ENCODE results near the gene CCDC78.
"Not testable (repeated sequence)": the region's sequence is repeated elsewhere in the genome, so short reads cannot be mapped to it uniquely, and the experiment has no call there.

Gene CCDC78

GRCh38 chr16:764184-764750 is 38.0 kb upstream of the CCDC78 start:
- H3K27ac Mint-ChIP-seq: no peak overlapping the region
- DNase-seq: no peak
- no peaks in the 10 kb centered on the region for H3K9me3 Mint-ChIP-seq
- no peaks in the 10 kb centered on the region for H3K4me1 Mint-ChIP-seq (ENCODE audit: low read depth)
- no peak overlapping the region for H3K4me3 Mint-ChIP-seq
- H3K36me3 Mint-ChIP-seq (ENCODE audit: low read depth): no peaks in the 10 kb centered on the region
- H3K27me3 Mint-ChIP-seq: no peaks in the 10 kb centered on the region

DNA sequence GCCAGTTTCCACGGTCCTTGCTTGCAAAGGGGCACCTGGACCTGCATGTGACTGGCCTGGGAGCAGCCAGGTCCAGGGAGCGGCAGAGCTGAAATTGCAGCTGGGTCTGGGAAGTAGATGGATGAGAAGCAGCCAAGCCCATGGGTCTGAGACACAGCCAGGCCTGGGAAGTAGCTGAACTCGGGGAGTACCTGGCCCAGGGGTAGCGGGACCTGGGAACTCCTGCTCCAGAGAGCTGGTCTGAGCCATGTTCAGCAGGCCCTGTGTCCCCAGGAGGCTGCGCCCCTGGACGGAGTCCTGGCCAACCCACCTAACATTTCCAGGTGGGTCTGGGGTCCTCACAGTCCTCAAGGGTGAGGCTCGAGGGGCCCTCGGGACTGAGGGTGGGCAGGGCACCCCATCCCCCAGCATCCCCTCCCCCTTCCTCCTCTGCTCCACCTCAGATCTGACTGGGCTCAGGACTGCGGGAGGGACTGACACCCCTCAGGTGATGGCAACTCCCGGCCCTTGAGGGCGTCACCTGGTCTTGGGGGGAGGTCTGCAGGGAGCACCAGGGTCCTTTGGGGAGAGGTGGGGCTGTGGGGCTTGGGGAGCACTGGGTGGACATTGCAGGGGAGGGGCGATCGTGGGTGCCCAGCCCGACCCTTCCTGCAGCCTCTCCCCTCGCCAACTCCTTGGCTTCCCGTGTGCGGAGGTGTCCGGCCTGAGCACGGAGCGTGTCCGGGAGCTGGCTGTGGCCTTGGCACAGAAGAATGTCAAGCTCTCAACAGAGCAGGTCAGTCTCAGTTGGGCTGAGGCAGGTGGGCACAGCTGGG is 37.3 kb upstream of the CCDC78 start:
- Mint-ChIP-seq H3K27ac (no peak overlapping the region), H3K27me3 (no peaks in the 10 kb centered on the region), H3K4me1 (ENCODE audit: low read depth) (no peaks in the 10 kb centered on the region), H3K36me3 (ENCODE audit: low read depth) (no peaks in the 10 kb centered on the region), H3K9me3 (no peaks in the 10 kb centered on the region), H3K4me3 (no peak overlapping the region)
- DNase-seq: no peak

DNA sequence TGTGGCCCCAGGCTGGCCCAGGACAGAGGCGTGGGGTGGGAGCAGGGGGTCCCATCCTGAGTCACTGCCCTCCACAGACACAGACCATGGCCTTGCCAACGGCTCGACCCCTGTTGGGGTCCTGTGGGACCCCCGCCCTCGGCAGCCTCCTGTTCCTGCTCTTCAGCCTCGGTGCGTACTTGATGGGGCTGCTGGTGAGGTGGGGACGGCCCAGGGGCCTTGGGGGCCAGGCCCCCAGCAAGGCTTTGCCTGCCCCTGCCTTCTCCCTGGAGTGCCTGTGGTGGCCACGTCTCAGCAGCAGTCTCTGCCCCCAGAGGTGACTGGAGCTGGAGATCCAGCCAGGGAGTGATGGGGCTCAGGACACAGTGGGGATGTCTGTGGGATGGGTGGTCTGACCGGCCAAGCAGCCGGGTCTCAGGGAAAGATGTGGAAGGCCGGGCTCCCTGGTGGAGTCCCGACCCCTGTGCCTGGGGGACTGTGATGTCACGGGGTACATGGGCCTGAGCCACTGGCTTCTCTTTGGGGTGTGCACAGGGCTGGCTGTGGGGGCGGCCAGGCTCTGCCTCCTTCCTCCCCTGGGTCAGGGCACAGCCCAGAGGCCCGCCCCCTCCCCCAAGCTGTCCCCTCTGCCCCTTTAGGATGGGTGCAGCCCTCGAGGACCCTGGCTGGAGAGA is 36.5 kb upstream of the CCDC78 start:
- Mint-ChIP-seq H3K4me3 (no peak overlapping the region), H3K27me3 (no peaks in the 10 kb centered on the region), H3K36me3 (ENCODE audit: low read depth) (no peaks in the 10 kb centered on the region), H3K27ac (no peak overlapping the region), H3K4me1 (ENCODE audit: low read depth) (no peaks in the 10 kb centered on the region), H3K9me3 (no peaks in the 10 kb centered on the region)
- DNase-seq: no peak

DNA sequence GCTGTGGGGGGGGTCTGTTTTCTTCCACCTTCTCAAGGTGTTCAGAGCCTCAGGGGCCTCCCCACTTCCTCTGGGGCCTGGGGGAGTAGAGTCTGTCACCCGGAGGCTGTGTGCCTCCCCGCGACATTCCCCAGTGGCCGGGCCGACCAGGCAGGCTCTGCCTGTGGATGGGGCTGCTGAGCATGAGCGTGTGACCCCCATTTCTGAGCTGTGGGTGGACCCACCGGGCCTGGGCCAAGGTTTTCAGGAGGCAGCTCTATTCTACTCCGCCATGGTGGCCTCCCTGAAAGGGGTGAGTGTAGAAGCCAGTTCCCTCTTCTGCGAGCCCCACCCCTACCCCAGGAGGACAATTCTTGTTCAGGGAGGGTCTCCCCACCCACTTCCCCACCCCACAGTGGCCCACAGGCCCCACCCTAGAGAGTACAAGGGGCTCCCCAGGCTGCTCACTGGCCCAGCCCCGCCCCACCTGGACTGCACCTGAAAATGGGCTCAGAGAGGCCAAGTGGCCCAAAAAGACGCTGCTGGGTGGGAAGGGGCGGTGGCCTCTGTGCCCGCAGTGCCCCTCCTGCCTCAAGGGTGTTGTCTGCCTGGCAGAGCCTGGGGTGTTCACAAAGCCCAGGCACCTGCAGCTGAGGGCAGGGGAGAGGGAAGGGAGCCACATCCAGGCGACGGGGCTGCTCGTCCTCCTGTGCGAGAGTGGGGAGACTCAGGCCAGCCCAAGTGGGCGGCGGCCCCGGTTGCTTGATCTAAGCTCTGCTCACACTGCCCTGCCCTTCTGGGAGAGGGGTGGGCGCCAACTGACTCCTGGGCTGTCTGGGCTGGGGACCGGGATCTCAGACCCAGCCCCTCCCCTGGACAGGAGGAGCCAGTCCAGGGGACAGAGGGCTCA is 35.6 kb upstream of the CCDC78 start:
- Mint-ChIP-seq H3K4me3 (no peak overlapping the region), H3K27ac (no peak overlapping the region), H3K9me3 (no peaks in the 10 kb centered on the region), H3K4me1 (ENCODE audit: low read depth) (peaks cover 1% of the 10 kb centered on the region), H3K27me3 (no peaks in the 10 kb centered on the region), H3K36me3 (ENCODE audit: low read depth) (no peaks in the 10 kb centered on the region)
- DNase-seq: no peak

GRCh38 chr16:760545-761343 is 34.5 kb upstream of the CCDC78 start, which contains the start of gene MSLN:
Gene MSLN, plus strand, starts transcription at chr16:760734. Its CDS starts 1,947 bp downstream, at chr16:762681.
- Mint-ChIP-seq H3K4me1 (ENCODE audit: low read depth) (peaks cover 5% of the 10 kb centered on the region), H3K9me3 (peaks cover 4% of the 10 kb centered on the region), H3K4me3 (no peak within 1 kb of the TSS), H3K36me3 (ENCODE audit: low read depth) (no peaks in the 10 kb centered on the region), H3K27ac (no peak within 1 kb of the TSS), H3K27me3 (peaks cover 4% of the 10 kb centered on the region)
- no peak for DNase-seq

GRCh38 chr16:760065-760464 is 33.8 kb upstream of the CCDC78 start:
- no peak for DNase-seq
- Mint-ChIP-seq H3K4me3 (no peak overlapping the region), H3K27me3 (peaks cover 4% of the 10 kb centered on the region), H3K36me3 (ENCODE audit: low read depth) (no peaks in the 10 kb centered on the region), H3K27ac (no peak overlapping the region), H3K4me1 (ENCODE audit: low read depth) (peaks cover 5% of the 10 kb centered on the region), H3K9me3 (peaks cover 4% of the 10 kb centered on the region)

GRCh38 chr16:759110-759910 is 33.1 kb upstream of the CCDC78 start:
- DNase-seq: no peak
- H3K4me3 Mint-ChIP-seq: no peak overlapping the region
- H3K27ac Mint-ChIP-seq: no peak overlapping the region
- H3K27me3 Mint-ChIP-seq: peaks cover 4% of the 10 kb centered on the region
- peaks cover 4% of the 10 kb centered on the region for H3K9me3 Mint-ChIP-seq
- no peaks in the 10 kb centered on the region for H3K36me3 Mint-ChIP-seq (ENCODE audit: low read depth)
- peaks cover 6% of the 10 kb centered on the region for H3K4me1 Mint-ChIP-seq (ENCODE audit: low read depth)

DNA sequence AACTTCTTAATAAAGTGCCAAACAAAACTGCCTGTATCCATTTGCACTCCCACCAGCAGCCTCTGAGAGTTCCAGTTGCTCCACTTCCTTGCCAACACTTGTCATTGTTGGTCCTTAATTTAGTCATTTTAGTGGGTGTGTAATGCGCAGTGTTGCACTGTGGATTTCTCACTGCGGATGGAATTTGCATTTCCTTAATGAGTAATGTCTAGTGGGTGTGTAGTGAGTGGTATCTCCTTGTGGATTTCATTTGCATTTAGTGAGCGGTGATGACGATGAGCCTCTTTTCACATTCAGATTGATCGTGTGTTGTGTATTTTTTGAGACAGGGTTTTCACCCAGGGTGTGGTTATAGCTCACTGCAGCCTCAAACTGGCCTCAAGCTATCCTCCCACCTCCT is 30.2 kb upstream of the CCDC78 start:
- H3K4me1 Mint-ChIP-seq (ENCODE audit: low read depth): peaks cover 6% of the 10 kb centered on the region

DNA sequence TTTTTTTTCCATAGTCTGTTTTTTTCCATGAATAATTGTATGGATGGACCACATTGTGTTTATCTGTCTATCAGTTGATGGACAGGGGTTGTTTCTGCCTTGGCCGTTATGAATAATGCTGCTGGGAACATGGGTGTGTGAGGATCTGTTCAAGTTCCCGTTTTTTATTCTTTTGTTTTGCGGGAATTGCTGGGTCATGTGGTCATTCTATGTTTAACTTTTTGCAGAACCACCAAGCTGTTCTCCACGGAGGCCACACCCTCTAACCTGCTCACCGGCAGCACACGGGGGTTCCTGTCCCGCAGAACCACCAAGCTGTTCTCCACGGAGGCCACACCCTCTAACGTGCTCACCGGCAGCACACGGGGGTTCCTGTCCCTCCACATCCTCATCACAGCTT is 28.4 kb upstream of the CCDC78 start:
- DNase-seq: no peak
- H3K9me3 Mint-ChIP-seq: peaks cover 4% of the 10 kb centered on the region
- no peaks in the 10 kb centered on the region for H3K36me3 Mint-ChIP-seq (ENCODE audit: low read depth)
- no peak overlapping the region for H3K27ac Mint-ChIP-seq
- H3K27me3 Mint-ChIP-seq: peaks cover 4% of the 10 kb centered on the region
- peaks cover 6% of the 10 kb centered on the region for H3K4me1 Mint-ChIP-seq (ENCODE audit: low read depth)
- no peak overlapping the region for H3K4me3 Mint-ChIP-seq

More for the DNA sequence above, 30.2 kb upstream of the CCDC78 start:
- Mint-ChIP-seq H3K36me3 (ENCODE audit: low read depth) (no peaks in the 10 kb centered on the region), H3K4me3 (no peak overlapping the region), H3K27ac (no peak overlapping the region), H3K27me3 (peaks cover 4% of the 10 kb centered on the region), H3K9me3 (peaks cover 4% of the 10 kb centered on the region)
- no peak for DNase-seq

- H3K4me1 Mint-ChIP-seq (ENCODE audit: low read depth); H3K36me3 Mint-ChIP-seq (ENCODE audit: low read depth); H3K27me3 Mint-ChIP-seq; H3K4me3 Mint-ChIP-seq; H3K27ac Mint-ChIP-seq; DNase-seq; H3K9me3 Mint-ChIP-seq: not testable (repeated sequence)
These were observed 27.9 kb upstream of the CCDC78 start for GRCh38 chr16:754121-754607.

DNA sequence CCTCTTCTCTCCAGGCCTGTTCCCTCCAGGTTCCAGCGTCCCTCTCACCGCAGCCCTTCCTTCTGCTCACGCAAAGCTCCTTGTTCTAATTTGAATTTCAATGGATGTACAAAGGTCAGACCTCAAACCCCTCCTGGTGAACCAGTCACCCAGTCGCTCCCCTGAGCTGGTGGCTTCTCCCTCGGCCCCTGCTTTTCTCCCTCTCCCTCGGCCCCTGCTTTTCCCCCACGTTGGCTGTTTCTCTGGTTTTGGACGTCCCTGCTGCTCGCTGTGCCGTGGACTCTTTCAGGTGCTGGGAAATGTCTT is 25.7 kb upstream of the CCDC78 start:
- H3K27ac Mint-ChIP-seq: no peak overlapping the region
- no peak for DNase-seq
- peaks cover 4% of the 10 kb centered on the region for H3K9me3 Mint-ChIP-seq
- H3K4me1 Mint-ChIP-seq (ENCODE audit: low read depth): peaks cover 6% of the 10 kb centered on the region
- H3K36me3 Mint-ChIP-seq (ENCODE audit: low read depth): no peaks in the 10 kb centered on the region
- no peak overlapping the region for H3K4me3 Mint-ChIP-seq
- peaks cover 4% of the 10 kb centered on the region for H3K27me3 Mint-ChIP-seq

- DNase-seq: no peak
- Mint-ChIP-seq H3K9me3 (peaks cover 2% of the 10 kb centered on the region), H3K27me3 (peaks cover 1% of the 10 kb centered on the region), H3K4me1 (ENCODE audit: low read depth) (peaks cover 2% of the 10 kb centered on the region), H3K4me3 (no peak overlapping the region), H3K27ac (no peak overlapping the region), H3K36me3 (ENCODE audit: low read depth) (no peaks in the 10 kb centered on the region)
These were observed 25.1 kb upstream of the CCDC78 start for GRCh38 chr16:751152-752006.

Measured in activated T-cell treated with anti-CD3 and anti-CD28 coated beads, Interleukin-2, amount 50 U/mL, for 24 hours (primary cell).